Measurements from ENCODE around the gene GNA12.
"Not testable (repeated sequence)": the region's sequence is repeated elsewhere in the genome, so short reads cannot be mapped to it uniquely, and the experiment has no call there.

GNA12 gene

GRCh38 chr7:2864999-2865670 is 21.0 kb upstream of the GNA12 start:
- peak; percentile 20 to 63 (median 54) for DNase-seq (ENCODE audit: low read depth in 3 of 3, low spot score in 1 of 3)

GRCh38 chr7:2864204-2864985 is 20.3 kb upstream of the GNA12 start:
- DNase-seq (ENCODE audit: low read depth in 3 of 3, low spot score in 1 of 3), result no peak

GRCh38 chr7:2863461-2864066 is 19.5 kb upstream of the GNA12 start:
- DNase-seq (ENCODE audit: low read depth in 3 of 3, low spot score in 1 of 3), result peak; percentile 23 to 30 (median 26)

- no peak for DNase-seq (ENCODE audit: low read depth in 3 of 3, low spot score in 1 of 3)
Observed at GRCh38 chr7:2862831-2863361, 18.8 kb upstream of the GNA12 start.

GRCh38 chr7:2861509-2861908 is 17.4 kb upstream of the GNA12 start:
- no peak for DNase-seq (ENCODE audit: low read depth in 3 of 3, low spot score in 1 of 3)

- no peak for DNase-seq (ENCODE audit: low read depth in 3 of 3, low spot score in 1 of 3)
Observed at GRCh38 chr7:2860627-2861133, 16.6 kb upstream of the GNA12 start.

- DNase-seq (ENCODE audit: low read depth in 3 of 3, low spot score in 1 of 3), result no peak
Observed at GRCh38 chr7:2859952-2860351, 15.8 kb upstream of the GNA12 start.

GRCh38 chr7:2858621-2859020 is 14.5 kb upstream of the GNA12 start:
- DNase-seq (ENCODE audit: low read depth in 3 of 3, low spot score in 1 of 3), result no peak

DNA sequence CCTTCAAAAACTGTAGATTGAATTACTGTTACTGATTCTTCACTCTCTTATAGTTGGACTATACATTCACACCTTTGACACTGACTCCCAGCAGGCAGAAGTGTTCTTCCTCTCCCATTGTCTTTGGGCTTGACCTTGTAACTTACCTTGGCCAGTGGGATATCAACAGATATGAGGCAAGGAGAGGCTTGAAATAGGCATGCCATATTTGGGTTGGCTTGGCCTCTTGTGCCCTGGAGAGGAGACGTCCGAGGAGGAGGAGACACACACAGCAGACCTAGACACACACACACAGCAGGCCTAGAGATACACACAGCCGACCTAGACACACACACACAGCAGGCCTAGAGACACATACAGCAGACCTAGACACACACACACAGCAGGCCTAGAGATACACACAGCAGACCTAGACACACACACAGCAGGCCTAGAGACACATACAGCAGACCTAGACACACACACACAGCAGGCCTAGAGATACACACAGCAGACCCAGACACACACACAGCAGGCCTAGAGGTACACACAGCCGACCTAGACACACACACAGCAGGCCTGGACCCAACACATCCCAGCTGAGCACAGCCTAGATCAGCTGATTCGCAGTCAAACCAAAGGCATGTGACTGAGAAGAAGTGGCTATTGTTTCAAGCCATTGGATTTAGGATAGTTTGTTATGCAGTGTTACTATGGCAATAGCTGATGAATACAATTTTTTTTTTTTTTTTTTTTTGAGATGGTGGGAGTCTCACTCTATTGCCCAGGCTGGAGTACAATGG is 12.5 kb upstream of the GNA12 start:
- no peak for DNase-seq (ENCODE audit: low read depth in 3 of 3, low spot score in 1 of 3)

DNA sequence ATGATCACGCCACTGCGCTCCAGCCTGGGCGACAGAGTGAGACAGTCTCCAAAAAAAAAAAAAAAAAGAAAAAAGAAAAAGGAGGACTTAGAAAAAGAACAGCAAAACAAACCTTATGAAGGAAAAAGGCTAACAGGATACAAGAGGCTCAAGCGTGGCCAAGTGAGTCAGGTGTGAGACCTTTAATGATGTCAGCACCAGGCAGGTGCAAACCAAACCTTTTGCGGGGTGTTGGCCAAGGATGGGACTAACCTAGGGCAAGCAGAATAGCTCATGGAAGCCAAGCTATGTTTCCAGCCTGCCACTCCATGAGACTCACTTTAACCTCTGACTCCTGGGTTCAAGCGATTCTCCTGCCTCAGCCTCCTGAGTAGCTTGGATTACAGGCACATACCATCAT is 11.3 kb upstream of the GNA12 start:
- DNase-seq (ENCODE audit: low read depth in 3 of 3, low spot score in 1 of 3), result no peak

DNA sequence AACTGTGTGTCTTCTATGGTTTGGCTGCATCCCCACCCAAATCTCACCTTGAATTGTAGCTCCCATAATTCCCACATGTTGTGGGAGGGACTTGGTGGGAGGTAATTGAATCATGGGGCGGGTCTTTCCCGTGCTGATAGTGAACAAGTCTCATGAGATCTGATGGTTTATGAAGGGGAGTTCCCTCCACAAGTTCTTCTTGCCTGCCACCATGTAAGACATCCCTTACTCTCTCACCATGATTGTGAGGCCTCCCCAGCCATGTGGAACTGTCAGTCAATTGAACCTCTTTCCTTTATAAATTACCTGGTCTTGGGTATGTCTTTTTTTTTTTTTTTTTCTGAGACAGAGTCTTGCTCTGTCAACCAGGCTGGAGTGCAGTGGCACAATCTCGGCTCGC is 9.4 kb upstream of the GNA12 start:
- DNase-seq (ENCODE audit: low read depth in 3 of 3, low spot score in 1 of 3), result not testable (repeated sequence)

DNA sequence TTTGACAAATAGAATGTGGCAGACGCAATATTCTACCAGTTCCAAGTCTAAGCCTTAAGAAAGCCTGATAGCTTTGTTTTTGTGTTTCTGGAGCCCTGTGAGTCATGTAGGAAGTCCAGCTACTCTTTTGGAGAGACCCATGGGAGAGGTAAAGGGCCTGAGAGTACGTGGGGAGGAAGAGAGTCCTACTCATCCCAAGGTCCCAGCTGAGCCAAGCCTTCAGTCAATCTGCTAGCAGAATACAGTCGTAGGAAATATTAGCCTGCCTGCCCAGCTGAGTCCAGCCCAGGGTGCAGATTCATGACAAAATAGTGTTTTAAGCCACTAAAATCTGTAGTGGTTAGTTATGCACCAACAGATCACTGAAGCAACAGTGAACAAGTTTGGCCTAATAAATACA is 9.0 kb upstream of the GNA12 start:
- DNase-seq (ENCODE audit: low read depth in 3 of 3, low spot score in 1 of 3), result no peak

DNA sequence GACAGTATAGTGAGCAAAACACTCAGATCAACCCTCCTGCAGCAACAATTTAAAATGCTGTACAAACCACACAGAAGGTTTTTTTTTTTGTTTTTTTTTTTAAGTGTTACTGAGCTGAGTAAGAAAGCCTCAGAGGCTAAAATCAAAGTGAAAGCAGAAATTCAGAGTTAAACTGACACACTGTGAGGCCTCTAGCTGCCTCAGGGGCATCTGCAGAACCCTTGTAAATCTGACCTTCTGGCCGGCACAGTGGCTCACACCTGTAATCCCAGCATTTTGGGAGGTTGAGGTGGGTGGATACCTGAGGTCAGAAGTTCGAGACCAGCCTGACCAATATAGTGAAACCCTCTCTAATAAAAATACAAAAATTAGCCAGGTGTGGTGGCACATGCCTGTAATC is 7.4 kb upstream of the GNA12 start:
- DNase-seq (ENCODE audit: low read depth in 3 of 3, low spot score in 1 of 3), result no peak

DNA sequence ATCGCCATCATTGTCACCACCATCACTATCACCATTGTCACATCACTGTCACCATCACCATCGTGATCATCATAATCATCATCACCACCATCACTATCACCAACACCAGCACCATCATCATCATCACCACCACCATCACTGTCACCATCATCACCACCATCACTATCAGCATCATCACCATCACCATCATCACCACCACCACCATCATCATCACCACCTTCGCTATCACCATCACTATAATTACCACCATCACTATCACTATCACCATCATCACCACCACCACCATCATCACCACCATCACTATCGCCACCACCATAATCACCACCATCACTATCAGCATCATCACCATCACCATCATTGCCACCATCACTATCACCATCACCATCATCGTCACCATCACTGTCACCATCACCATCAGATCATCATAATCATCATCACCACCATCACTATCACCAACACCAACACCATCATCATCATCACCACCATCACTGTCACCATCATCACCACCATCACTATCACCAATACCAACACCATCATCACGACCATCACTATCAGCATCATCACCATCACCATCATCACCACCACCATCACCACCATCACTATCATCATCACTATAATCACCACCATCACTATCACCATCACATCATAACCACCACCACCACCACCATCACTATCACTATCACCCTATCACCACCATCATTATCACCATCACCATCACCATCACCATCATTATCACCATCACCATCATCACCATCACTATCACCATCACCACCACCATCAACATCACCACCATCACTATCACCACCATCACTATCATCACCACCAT is 6.0 kb upstream of the GNA12 start:
- DNase-seq (ENCODE audit: low read depth in 3 of 3, low spot score in 1 of 3), result no peak

DNA sequence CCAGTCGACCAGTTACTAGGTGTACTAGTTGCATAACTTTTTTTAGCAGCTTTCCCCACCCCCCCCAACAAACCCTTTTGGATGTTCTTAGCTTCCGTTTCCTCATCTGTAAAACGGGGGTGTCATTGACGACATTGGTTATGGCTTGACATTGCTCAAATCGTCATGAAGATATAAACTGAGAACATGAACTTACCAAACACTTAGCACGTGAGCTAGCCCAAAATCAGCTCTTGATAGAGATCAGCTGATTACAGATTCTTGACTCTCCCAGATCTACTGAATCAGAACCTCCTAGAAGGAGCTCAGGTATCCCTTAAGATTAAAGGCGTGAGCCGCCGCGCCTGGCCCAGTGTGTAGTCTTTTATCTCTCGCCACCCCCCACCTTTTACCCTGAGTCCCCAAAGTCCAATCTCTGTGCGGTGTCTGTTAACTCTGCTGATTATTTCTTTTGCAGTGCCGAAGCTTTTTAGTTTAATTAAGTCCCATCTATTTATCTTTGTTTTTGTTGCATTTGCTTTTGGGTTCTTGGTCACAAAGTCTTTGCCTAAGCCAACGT is 1.0 kb upstream of the GNA12 start:
- DNase-seq (ENCODE audit: low read depth in 3 of 3, low spot score in 1 of 3), result no peak

GRCh38 chr7:2843711-2844152 is 376 bp downstream of the GNA12 start:
- peak in 1 of 3 donors; percentile 14 for DNase-seq (ENCODE audit: low read depth in 3 of 3, low spot score in 1 of 3)

DNA sequence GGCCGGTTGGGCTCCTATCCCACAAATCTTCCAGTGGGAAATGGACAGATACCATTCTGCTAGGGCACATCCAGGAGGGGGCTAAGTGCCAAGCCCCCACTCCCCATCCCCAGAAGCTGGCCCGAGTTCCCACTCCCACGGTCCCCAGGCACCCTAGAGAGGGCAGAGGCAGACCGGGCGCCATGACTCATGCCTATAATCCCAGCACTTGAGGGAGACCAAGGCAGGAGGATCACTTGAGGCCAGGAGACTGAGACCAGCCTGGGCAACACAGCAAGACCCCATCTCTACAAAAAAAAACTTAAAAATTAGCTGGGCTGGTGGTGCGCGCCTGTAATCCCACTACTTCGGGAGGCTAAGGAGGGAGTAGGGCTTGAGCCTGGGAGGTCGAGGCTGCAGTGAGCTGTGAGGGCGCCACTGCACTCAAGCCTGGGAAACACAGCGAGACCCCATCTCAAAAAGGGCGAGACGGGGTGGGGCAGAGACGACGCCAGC is 870 bp downstream of the GNA12 start:
- no peak for DNase-seq (ENCODE audit: low read depth in 3 of 3, low spot score in 1 of 3)

DNA sequence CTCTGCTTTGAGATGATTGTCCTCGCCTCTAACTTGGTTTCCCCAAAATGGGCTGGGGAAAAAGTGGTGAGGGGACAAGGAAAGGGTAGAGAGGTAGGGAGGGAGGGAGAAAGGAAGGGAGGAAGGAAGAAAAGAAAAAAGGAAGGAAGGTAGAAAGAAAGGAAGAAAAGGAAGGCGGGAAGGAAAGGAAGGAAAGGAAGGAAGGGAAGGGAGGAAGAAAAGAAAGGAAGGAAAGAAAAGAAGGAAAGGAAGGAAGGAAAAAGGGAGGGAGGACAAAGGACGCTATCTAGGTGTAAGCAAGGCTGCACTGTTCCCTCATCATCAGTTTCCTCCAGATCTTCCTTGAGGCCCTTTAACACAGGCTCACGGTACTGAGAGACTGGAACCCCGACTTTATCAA is 2.2 kb downstream of the GNA12 start:
- DNase-seq (ENCODE audit: low read depth in 3 of 3, low spot score in 1 of 3), result no peak

- DNase-seq (ENCODE audit: low read depth in 3 of 3, low spot score in 1 of 3), result no peak
Observed at GRCh38 chr7:2840458-2840857, 3.6 kb downstream of the GNA12 start.

Data from stimulated activated CD4-positive, alpha-beta T cell treated with anti-CD3 and anti-CD28 coated beads, TNF-alpha, amount 100 ng/mL, for 1 hour (primary cell).